Measurements from ENCODE around the gene ECT2.

DNA sequence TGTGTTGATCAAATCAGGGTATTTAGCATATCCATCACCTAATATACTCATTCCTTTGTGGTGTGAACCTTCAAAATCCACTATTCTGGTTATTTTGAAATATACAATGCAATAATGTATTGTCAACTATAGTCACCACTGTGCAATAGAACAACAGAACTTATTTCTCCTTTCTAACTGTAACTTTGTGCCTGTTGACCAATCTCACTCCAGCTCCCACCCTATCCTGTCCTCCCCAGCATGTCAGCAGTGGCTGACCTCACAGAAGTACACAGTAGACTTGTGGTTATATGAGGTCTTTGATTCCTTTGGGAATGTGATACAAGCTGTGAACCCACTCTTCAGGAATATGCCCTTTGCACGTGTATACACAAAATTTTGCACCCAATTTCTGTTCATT, 64.2 kb downstream of the ECT2 start:
- TF ChIP-seq SP1 (IDR thresholded peaks at IDR 0.05) (no peak), BHLHE40 (IDR thresholded peaks at IDR 0.05; ENCODE audit: borderline replicate concordance) (no peak), HDGF (IDR thresholded peaks at IDR 0.05; ENCODE audit: borderline replicate concordance) (no peak), LEF1 (IDR thresholded peaks at IDR 0.05; ENCODE audit: borderline replicate concordance) (no peak), TARDBP (IDR thresholded peaks at IDR 0.05) (no peak), L3MBTL2 (conservative IDR thresholded peaks at IDR 0.05) (no peak), FOXM1 (IDR thresholded peaks at IDR 0.05; ENCODE audit: borderline replicate concordance) (no peak), SUZ12 (IDR thresholded peaks at IDR 0.05) (no peak), FOXA1 (IDR thresholded peaks at IDR 0.05) (no peak), ZNF384 (IDR thresholded peaks at IDR 0.05) (no peak), ARNT (IDR thresholded peaks at IDR 0.05) (no peak), FOXK2 (IDR thresholded peaks at IDR 0.05) (no peak), NFRKB (IDR thresholded peaks at IDR 0.05) (no peak), PKNOX1 (IDR thresholded peaks at IDR 0.05) (no peak)

All from HEK293T (cell line).